Measurements from ENCODE around the gene FANCI.

GRCh38 chr15:89330881-89331595 is 87.3 kb downstream of the FANCI start:
- TF ChIP-seq, protein P1, sequence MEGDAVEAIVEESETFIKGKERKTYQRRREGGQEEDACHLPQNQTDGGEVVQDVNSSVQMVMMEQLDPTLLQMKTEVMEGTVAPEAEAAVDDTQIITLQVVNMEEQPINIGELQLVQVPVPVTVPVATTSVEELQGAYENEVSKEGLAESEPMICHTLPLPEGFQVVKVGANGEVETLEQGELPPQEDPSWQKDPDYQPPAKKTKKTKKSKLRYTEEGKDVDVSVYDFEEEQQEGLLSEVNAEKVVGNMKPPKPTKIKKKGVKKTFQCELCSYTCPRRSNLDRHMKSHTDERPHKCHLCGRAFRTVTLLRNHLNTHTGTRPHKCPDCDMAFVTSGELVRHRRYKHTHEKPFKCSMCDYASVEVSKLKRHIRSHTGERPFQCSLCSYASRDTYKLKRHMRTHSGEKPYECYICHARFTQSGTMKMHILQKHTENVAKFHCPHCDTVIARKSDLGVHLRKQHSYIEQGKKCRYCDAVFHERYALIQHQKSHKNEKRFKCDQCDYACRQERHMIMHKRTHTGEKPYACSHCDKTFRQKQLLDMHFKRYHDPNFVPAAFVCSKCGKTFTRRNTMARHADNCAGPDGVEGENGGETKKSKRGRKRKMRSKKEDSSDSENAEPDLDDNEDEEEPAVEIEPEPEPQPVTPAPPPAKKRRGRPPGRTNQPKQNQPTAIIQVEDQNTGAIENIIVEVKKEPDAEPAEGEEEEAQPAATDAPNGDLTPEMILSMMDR (IDR thresholded peaks at IDR 0.05): no peak
- no peak for TF ChIP-seq POLR2AphosphoS5 (IDR thresholded peaks at IDR 0.05)
- no peak for TF ChIP-seq POLR2A (IDR thresholded peaks at IDR 0.05)
- TF ChIP-seq EP300 (IDR thresholded peaks at IDR 0.05): no peak

Measured in sigmoid colon (tissue), 4 donors.